ENCODE data around the gene CTNS.

The CTNS gene

GRCh38 chr17:3681565-3681964, 45.0 kb downstream of the CTNS start:
- no peak for DNase-seq
- Histone ChIP-seq H3K4me1 (ENCODE audit: control insufficient read depth, insufficient read depth, low read length, poor library complexity, severe bottlenecking) (no peaks in the 10 kb centered on the region), H3K4me3 (ENCODE audit: insufficient read depth, low read depth, low read length, poor library complexity, severe bottlenecking) (no peak overlapping the region), H3K27ac (ENCODE audit: insufficient read depth, low read length, poor library complexity, severe bottlenecking) (no peak overlapping the region), H3K27me3 (replicated peaks; ENCODE audit: control insufficient read depth, insufficient read depth, low read length, poor library complexity, severe bottlenecking) (no peaks in the 10 kb centered on the region), H3K9me3 (ENCODE audit: control insufficient read depth, low read length) (no peaks in the 10 kb centered on the region), H3K36me3 (ENCODE audit: control insufficient read depth, insufficient read depth, low read length) (peaks cover 5% of the 10 kb centered on the region)

GRCh38 chr17:3682033-3682432, 45.5 kb downstream of the CTNS start:
- Histone ChIP-seq H3K27ac (ENCODE audit: insufficient read depth, low read length, poor library complexity, severe bottlenecking) (no peak overlapping the region), H3K9me3 (ENCODE audit: control insufficient read depth, low read length) (no peaks in the 10 kb centered on the region), H3K36me3 (ENCODE audit: control insufficient read depth, insufficient read depth, low read length) (peaks cover 5% of the 10 kb centered on the region), H3K27me3 (replicated peaks; ENCODE audit: control insufficient read depth, insufficient read depth, low read length, poor library complexity, severe bottlenecking) (no peaks in the 10 kb centered on the region), H3K4me3 (ENCODE audit: insufficient read depth, low read depth, low read length, poor library complexity, severe bottlenecking) (no peak overlapping the region), H3K4me1 (ENCODE audit: control insufficient read depth, insufficient read depth, low read length, poor library complexity, severe bottlenecking) (no peaks in the 10 kb centered on the region)
- DNase-seq: no peak

GRCh38 chr17:3683054-3683511, 46.5 kb downstream of the CTNS start:
- Histone ChIP-seq H3K4me3 (ENCODE audit: insufficient read depth, low read depth, low read length, poor library complexity, severe bottlenecking) (no peak overlapping the region), H3K27me3 (replicated peaks; ENCODE audit: control insufficient read depth, insufficient read depth, low read length, poor library complexity, severe bottlenecking) (no peaks in the 10 kb centered on the region), H3K27ac (ENCODE audit: insufficient read depth, low read length, poor library complexity, severe bottlenecking) (no peak overlapping the region), H3K36me3 (ENCODE audit: control insufficient read depth, insufficient read depth, low read length) (peaks cover under 1% of the 10 kb centered on the region), H3K9me3 (ENCODE audit: control insufficient read depth, low read length) (no peaks in the 10 kb centered on the region), H3K4me1 (ENCODE audit: control insufficient read depth, insufficient read depth, low read length, poor library complexity, severe bottlenecking) (no peaks in the 10 kb centered on the region)
- peak; percentile 21 to 41 (median 21) for DNase-seq

GRCh38 chr17:3685174-3685573, 48.6 kb downstream of the CTNS start:
- no peak for DNase-seq
- Histone ChIP-seq H3K36me3 (ENCODE audit: control insufficient read depth, insufficient read depth, low read length) (peaks cover 5% of the 10 kb centered on the region), H3K9me3 (ENCODE audit: control insufficient read depth, low read length) (no peaks in the 10 kb centered on the region), H3K4me3 (ENCODE audit: insufficient read depth, low read depth, low read length, poor library complexity, severe bottlenecking) (no peak overlapping the region), H3K27ac (ENCODE audit: insufficient read depth, low read length, poor library complexity, severe bottlenecking) (no peak overlapping the region), H3K27me3 (replicated peaks; ENCODE audit: control insufficient read depth, insufficient read depth, low read length, poor library complexity, severe bottlenecking) (no peaks in the 10 kb centered on the region), H3K4me1 (ENCODE audit: control insufficient read depth, insufficient read depth, low read length, poor library complexity, severe bottlenecking) (no peaks in the 10 kb centered on the region)

- no peaks in the 10 kb centered on the region for H3K9me3 ChIP-seq (ENCODE audit: control insufficient read depth, low read length)
- H3K4me1 ChIP-seq (ENCODE audit: control insufficient read depth, insufficient read depth, low read length, poor library complexity, severe bottlenecking): no peaks in the 10 kb centered on the region
- no peak for DNase-seq
- H3K4me3 ChIP-seq (ENCODE audit: insufficient read depth, low read depth, low read length, poor library complexity, severe bottlenecking): no peak overlapping the region
- H3K36me3 ChIP-seq (ENCODE audit: control insufficient read depth, insufficient read depth, low read length): peaks cover 19% of the 10 kb centered on the region
- no peaks in the 10 kb centered on the region for H3K27me3 ChIP-seq (replicated peaks; ENCODE audit: control insufficient read depth, insufficient read depth, low read length, poor library complexity, severe bottlenecking)
- H3K27ac ChIP-seq (ENCODE audit: insufficient read depth, low read length, poor library complexity, severe bottlenecking): no peak overlapping the region
Measured at GRCh38 chr17:3688027-3688553, 51.5 kb downstream of the CTNS start.

- peaks cover 19% of the 10 kb centered on the region for H3K36me3 ChIP-seq (ENCODE audit: control insufficient read depth, insufficient read depth, low read length)
- H3K9me3 ChIP-seq (ENCODE audit: control insufficient read depth, low read length): no peaks in the 10 kb centered on the region
- no peaks in the 10 kb centered on the region for H3K27me3 ChIP-seq (replicated peaks; ENCODE audit: control insufficient read depth, insufficient read depth, low read length, poor library complexity, severe bottlenecking)
- H3K27ac ChIP-seq (ENCODE audit: insufficient read depth, low read length, poor library complexity, severe bottlenecking): no peak overlapping the region
- no peak overlapping the region for H3K4me3 ChIP-seq (ENCODE audit: insufficient read depth, low read depth, low read length, poor library complexity, severe bottlenecking)
- DNase-seq: no peak
- H3K4me1 ChIP-seq (ENCODE audit: control insufficient read depth, insufficient read depth, low read length, poor library complexity, severe bottlenecking): no peaks in the 10 kb centered on the region
Measured at GRCh38 chr17:3688852-3689261, 52.3 kb downstream of the CTNS start.

- H3K27ac ChIP-seq (ENCODE audit: insufficient read depth, low read length, poor library complexity, severe bottlenecking): no peak overlapping the region
- H3K4me3 ChIP-seq (ENCODE audit: insufficient read depth, low read depth, low read length, poor library complexity, severe bottlenecking): no peak overlapping the region
- H3K4me1 ChIP-seq (ENCODE audit: control insufficient read depth, insufficient read depth, low read length, poor library complexity, severe bottlenecking): no peaks in the 10 kb centered on the region
- H3K27me3 ChIP-seq (replicated peaks; ENCODE audit: control insufficient read depth, insufficient read depth, low read length, poor library complexity, severe bottlenecking): no peaks in the 10 kb centered on the region
- H3K36me3 ChIP-seq (ENCODE audit: control insufficient read depth, insufficient read depth, low read length): peaks cover 19% of the 10 kb centered on the region
- H3K9me3 ChIP-seq (ENCODE audit: control insufficient read depth, low read length): no peaks in the 10 kb centered on the region
- no peak for DNase-seq
Measured at GRCh38 chr17:3689262-3690093, 52.9 kb downstream of the CTNS start.

- no peak overlapping the region for H3K4me3 ChIP-seq (ENCODE audit: insufficient read depth, low read depth, low read length, poor library complexity, severe bottlenecking)
- H3K27me3 ChIP-seq (replicated peaks; ENCODE audit: control insufficient read depth, insufficient read depth, low read length, poor library complexity, severe bottlenecking): no peaks in the 10 kb centered on the region
- peaks cover 19% of the 10 kb centered on the region for H3K36me3 ChIP-seq (ENCODE audit: control insufficient read depth, insufficient read depth, low read length)
- no peak overlapping the region for H3K27ac ChIP-seq (ENCODE audit: insufficient read depth, low read length, poor library complexity, severe bottlenecking)
- no peaks in the 10 kb centered on the region for H3K9me3 ChIP-seq (ENCODE audit: control insufficient read depth, low read length)
- H3K4me1 ChIP-seq (ENCODE audit: control insufficient read depth, insufficient read depth, low read length, poor library complexity, severe bottlenecking): peaks cover 6% of the 10 kb centered on the region
- no peak for DNase-seq
Measured at GRCh38 chr17:3690094-3690715, 53.6 kb downstream of the CTNS start.

- Histone ChIP-seq H3K36me3 (ENCODE audit: control insufficient read depth, insufficient read depth, low read length) (peaks cover 19% of the 10 kb centered on the region), H3K9me3 (ENCODE audit: control insufficient read depth, low read length) (no peaks in the 10 kb centered on the region), H3K27me3 (replicated peaks; ENCODE audit: control insufficient read depth, insufficient read depth, low read length, poor library complexity, severe bottlenecking) (no peaks in the 10 kb centered on the region), H3K27ac (ENCODE audit: insufficient read depth, low read length, poor library complexity, severe bottlenecking) (no peak overlapping the region), H3K4me3 (ENCODE audit: insufficient read depth, low read depth, low read length, poor library complexity, severe bottlenecking) (no peak overlapping the region), H3K4me1 (ENCODE audit: control insufficient read depth, insufficient read depth, low read length, poor library complexity, severe bottlenecking) (peaks cover 10% of the 10 kb centered on the region)
- no peak for DNase-seq
Measured at GRCh38 chr17:3691617-3692067, 55.1 kb downstream of the CTNS start.

GRCh38 chr17:3692346-3692745, 55.8 kb downstream of the CTNS start:
- Histone ChIP-seq H3K9me3 (ENCODE audit: control insufficient read depth, low read length) (no peaks in the 10 kb centered on the region), H3K27me3 (replicated peaks; ENCODE audit: control insufficient read depth, insufficient read depth, low read length, poor library complexity, severe bottlenecking) (no peaks in the 10 kb centered on the region), H3K36me3 (ENCODE audit: control insufficient read depth, insufficient read depth, low read length) (peaks cover 19% of the 10 kb centered on the region), H3K27ac (ENCODE audit: insufficient read depth, low read length, poor library complexity, severe bottlenecking) (no peak overlapping the region), H3K4me3 (ENCODE audit: insufficient read depth, low read depth, low read length, poor library complexity, severe bottlenecking) (no peak overlapping the region), H3K4me1 (ENCODE audit: control insufficient read depth, insufficient read depth, low read length, poor library complexity, severe bottlenecking) (peaks cover 12% of the 10 kb centered on the region)
- DNase-seq: no peak

All from effector memory CD4-positive, alpha-beta T cell (primary cell).